ENCODE data around the gene PLA2G2F.
A peak's percentile ranks its signal among the peaks of the same experiment; 100 is the strongest.
"Not testable (repeated sequence)": the region's sequence is repeated elsewhere in the genome, so short reads cannot be mapped to it uniquely, and the experiment has no call there.

The PLA2G2F gene

GRCh38 chr1:20124456-20125057 lies 14.6 kb upstream of the PLA2G2F start:
- Histone ChIP-seq H3K36me3 (ENCODE audit: control insufficient read depth in 4 of 4, insufficient read depth in 4 of 4, low read length in 3 of 4) (no peaks in the 10 kb centered on the region), H3K4me3 (ENCODE audit: control insufficient read depth in 1 of 7, extremely low read depth in 1 of 7, insufficient read depth in 4 of 7, low read depth in 2 of 7, low read length in 6 of 7) (no peak overlapping the region), H3K27ac (ENCODE audit: insufficient read depth in 1 of 2, low read depth in 1 of 2, low read length in 2 of 2, poor library complexity in 1 of 2, severe bottlenecking in 2 of 2) (no peak overlapping the region), H3K4me1 (ENCODE audit: control extremely low read depth in 1 of 4, control insufficient read depth in 4 of 4, insufficient read depth in 4 of 4, low read length in 3 of 4) (peaks cover 0 to 2% (median 0%) of the 10 kb centered on the region in 4 experiments), H3K9me3 (ENCODE audit: control extremely low read depth in 1 of 5, control insufficient read depth in 4 of 5, insufficient read depth in 2 of 5, low read depth in 1 of 5, low read length in 4 of 5) (peaks cover 0 to 4% (median under 1%) of the 10 kb centered on the region in 5 experiments), H3K27me3 (replicated peaks in 2 of 5; ENCODE audit: control insufficient read depth in 4 of 5, insufficient read depth in 5 of 5, low read length in 4 of 5) (peaks cover 0 to 33% (median 8%) of the 10 kb centered on the region in 5 experiments)
- peak in 2 of 3 donors; percentile 29 to 39 for DNase-seq
- ChIA-PET POLR2A (no interaction called here), CTCF (no interaction called here)
- 86% methylated on average over 4 of the region's 7 CpGs for WGBS (ENCODE audit: insufficient coverage)

GRCh38 chr1:20125100-20125499 lies 14.0 kb upstream of the PLA2G2F start:
- Histone ChIP-seq H3K36me3 (ENCODE audit: control insufficient read depth in 4 of 4, insufficient read depth in 4 of 4, low read length in 3 of 4) (no peaks in the 10 kb centered on the region), H3K27ac (ENCODE audit: insufficient read depth in 1 of 2, low read depth in 1 of 2, low read length in 2 of 2, poor library complexity in 1 of 2, severe bottlenecking in 2 of 2) (no peak overlapping the region), H3K4me3 (ENCODE audit: control insufficient read depth in 1 of 7, extremely low read depth in 1 of 7, insufficient read depth in 4 of 7, low read depth in 2 of 7, low read length in 6 of 7) (no peak overlapping the region), H3K9me3 (ENCODE audit: control extremely low read depth in 1 of 5, control insufficient read depth in 4 of 5, insufficient read depth in 2 of 5, low read depth in 1 of 5, low read length in 4 of 5) (peaks cover 0 to 10% (median 5%) of the 10 kb centered on the region in 5 experiments), H3K27me3 (replicated peaks in 2 of 5; ENCODE audit: control insufficient read depth in 4 of 5, insufficient read depth in 5 of 5, low read length in 4 of 5) (peaks cover 0 to 31% (median 8%) of the 10 kb centered on the region in 5 experiments), H3K4me1 (ENCODE audit: control extremely low read depth in 1 of 4, control insufficient read depth in 4 of 4, insufficient read depth in 4 of 4, low read length in 3 of 4) (peaks cover 0 to 2% (median 0%) of the 10 kb centered on the region in 4 experiments)
- no peak for DNase-seq
- WGBS (ENCODE audit: insufficient coverage): 85% methylated on average over 9 of the region's 10 CpGs
- CTCF ChIA-PET: no interaction called here
- POLR2A ChIA-PET: no interaction called here

- CTCF ChIA-PET: no interaction called here
- peaks cover 0 to 23% (median 3%) of the 10 kb centered on the region in 5 experiments for H3K27me3 ChIP-seq (replicated peaks in 2 of 5; ENCODE audit: control insufficient read depth in 4 of 5, insufficient read depth in 5 of 5, low read length in 4 of 5)
- WGBS (ENCODE audit: insufficient coverage): 94% methylated on average over 5 of the region's 9 CpGs
Measured at GRCh38 chr1:20126041-20126805, 12.9 kb upstream of the PLA2G2F start.

GRCh38 chr1:20126806-20127440 lies 12.2 kb upstream of the PLA2G2F start:
- H3K4me1 ChIP-seq (ENCODE audit: control extremely low read depth in 1 of 4, control insufficient read depth in 4 of 4, insufficient read depth in 4 of 4, low read length in 3 of 4): peaks cover 0 to 2% (median 0%) of the 10 kb centered on the region in 4 experiments
- no peak overlapping the region for H3K27ac ChIP-seq (ENCODE audit: insufficient read depth in 1 of 2, low read depth in 1 of 2, low read length in 2 of 2, poor library complexity in 1 of 2, severe bottlenecking in 2 of 2)
- POLR2A ChIA-PET: no interaction called here
- no peak overlapping the region for H3K4me3 ChIP-seq (ENCODE audit: control insufficient read depth in 1 of 7, extremely low read depth in 1 of 7, insufficient read depth in 4 of 7, low read depth in 2 of 7, low read length in 6 of 7)
- peaks cover 0 to 10% (median 5%) of the 10 kb centered on the region in 5 experiments for H3K9me3 ChIP-seq (ENCODE audit: control extremely low read depth in 1 of 5, control insufficient read depth in 4 of 5, insufficient read depth in 2 of 5, low read depth in 1 of 5, low read length in 4 of 5)
- H3K27me3 ChIP-seq (replicated peaks in 2 of 5; ENCODE audit: control insufficient read depth in 4 of 5, insufficient read depth in 5 of 5, low read length in 4 of 5): peaks cover 0 to 17% (median 2%) of the 10 kb centered on the region in 5 experiments
- H3K36me3 ChIP-seq (ENCODE audit: control insufficient read depth in 4 of 4, insufficient read depth in 4 of 4, low read length in 3 of 4): no peaks in the 10 kb centered on the region
- CTCF ChIA-PET: no interaction called here
- DNase-seq: no peak
- WGBS (ENCODE audit: insufficient coverage): 93% methylated on average over 9 of the region's 10 CpGs

More at GRCh38 chr1:20126041-20126805, 12.9 kb upstream of the PLA2G2F start:
- Histone ChIP-seq H3K9me3 (ENCODE audit: control extremely low read depth in 1 of 5, control insufficient read depth in 4 of 5, insufficient read depth in 2 of 5, low read depth in 1 of 5, low read length in 4 of 5) (peaks cover 0 to 10% (median 5%) of the 10 kb centered on the region in 5 experiments), H3K36me3 (ENCODE audit: control insufficient read depth in 4 of 4, insufficient read depth in 4 of 4, low read length in 3 of 4) (no peaks in the 10 kb centered on the region), H3K4me3 (ENCODE audit: control insufficient read depth in 1 of 7, extremely low read depth in 1 of 7, insufficient read depth in 4 of 7, low read depth in 2 of 7, low read length in 6 of 7) (no peak overlapping the region), H3K27ac (ENCODE audit: insufficient read depth in 1 of 2, low read depth in 1 of 2, low read length in 2 of 2, poor library complexity in 1 of 2, severe bottlenecking in 2 of 2) (no peak overlapping the region), H3K4me1 (ENCODE audit: control extremely low read depth in 1 of 4, control insufficient read depth in 4 of 4, insufficient read depth in 4 of 4, low read length in 3 of 4) (peaks cover 0 to 2% (median 0%) of the 10 kb centered on the region in 4 experiments)
- no peak for DNase-seq
- POLR2A ChIA-PET: no interaction called here

- H3K4me3 ChIP-seq (ENCODE audit: control insufficient read depth in 1 of 7, extremely low read depth in 1 of 7, insufficient read depth in 4 of 7, low read depth in 2 of 7, low read length in 6 of 7); H3K4me1 ChIP-seq (ENCODE audit: control extremely low read depth in 1 of 4, control insufficient read depth in 4 of 4, insufficient read depth in 4 of 4, low read length in 3 of 4); H3K36me3 ChIP-seq (ENCODE audit: control insufficient read depth in 4 of 4, insufficient read depth in 4 of 4, low read length in 3 of 4); H3K27ac ChIP-seq (ENCODE audit: insufficient read depth in 1 of 2, low read depth in 1 of 2, low read length in 2 of 2, poor library complexity in 1 of 2, severe bottlenecking in 2 of 2); CTCF ChIA-PET; POLR2A ChIA-PET; H3K27me3 ChIP-seq (replicated peaks in 2 of 5; ENCODE audit: control insufficient read depth in 4 of 5, insufficient read depth in 5 of 5, low read length in 4 of 5); DNase-seq: not testable (repeated sequence)
- H3K9me3 ChIP-seq (ENCODE audit: control extremely low read depth in 1 of 5, control insufficient read depth in 4 of 5, insufficient read depth in 2 of 5, low read depth in 1 of 5, low read length in 4 of 5): peaks cover 0 to 11% (median 5%) of the 10 kb centered on the region in 5 experiments
- 100% methylated on average over 1 of the region's 3 CpGs for WGBS (ENCODE audit: insufficient coverage)
Measured at GRCh38 chr1:20130518-20130917, 8.6 kb upstream of the PLA2G2F start.

- no CpG with 5 or more reads among the region's 3 CpGs for WGBS (ENCODE audit: insufficient coverage)
- ChIA-PET POLR2A (no interaction called here), CTCF (interaction anchor here (1.2 kb wide), 1 partner anchor 17 kb away, joined by 3 read pairs; no protein-coding TSS in a partner anchor)
- peaks cover 0 to 6% (median under 1%) of the 10 kb centered on the region in 5 experiments for H3K9me3 ChIP-seq (ENCODE audit: control extremely low read depth in 1 of 5, control insufficient read depth in 4 of 5, insufficient read depth in 2 of 5, low read depth in 1 of 5, low read length in 4 of 5)
- no peak overlapping the region for H3K27ac ChIP-seq (ENCODE audit: insufficient read depth in 1 of 2, low read depth in 1 of 2, low read length in 2 of 2, poor library complexity in 1 of 2, severe bottlenecking in 2 of 2)
- no peak for DNase-seq
- no peak overlapping the region for H3K4me3 ChIP-seq (ENCODE audit: control insufficient read depth in 1 of 7, extremely low read depth in 1 of 7, insufficient read depth in 4 of 7, low read depth in 2 of 7, low read length in 6 of 7)
- peaks cover 0 to 3% (median 2%) of the 10 kb centered on the region in 5 experiments for H3K27me3 ChIP-seq (replicated peaks in 2 of 5; ENCODE audit: control insufficient read depth in 4 of 5, insufficient read depth in 5 of 5, low read length in 4 of 5)
- H3K4me1 ChIP-seq (ENCODE audit: control extremely low read depth in 1 of 4, control insufficient read depth in 4 of 4, insufficient read depth in 4 of 4, low read length in 3 of 4): no peaks in the 10 kb centered on the region
- H3K36me3 ChIP-seq (ENCODE audit: control insufficient read depth in 4 of 4, insufficient read depth in 4 of 4, low read length in 3 of 4): no peaks in the 10 kb centered on the region
Measured at GRCh38 chr1:20134995-20135394, 4.1 kb upstream of the PLA2G2F start.
